Measurements from ENCODE around the gene TBC1D17. TPM values are rescaled to one million over a fixed set of nuclear protein-coding genes. Genes with fewer than 3 reads are reported as not detected.

Gene TBC1D17
- polyA plus RNA-seq, 1 donor (not counting 4 experiments of a cell fraction or from before 2014, with no cell fraction given) = 9.4 TPM

DNA sequence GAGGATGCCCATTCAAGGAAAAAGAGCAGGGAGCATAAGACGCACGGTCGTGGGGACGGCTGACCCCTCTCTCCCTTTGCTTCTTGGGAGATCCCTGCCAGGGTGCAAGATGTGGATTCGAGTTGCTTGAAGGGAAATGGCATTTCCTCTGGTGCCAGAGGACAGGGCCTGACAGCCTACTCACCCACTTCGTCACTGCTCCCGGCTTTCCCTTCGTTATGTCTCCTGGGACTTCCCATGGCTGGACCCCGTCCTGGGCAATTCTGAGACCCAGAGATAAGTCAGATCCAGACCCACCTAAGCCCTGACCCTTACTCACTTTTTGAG is 1.2 kb downstream of the TBC1D17 start:
- dilution Hi-C loops (cut with MboI; ENCODE audit: extremely low pct_ligation_motif_present, low sequenced_read_pairs) = no loop called here
- Histone ChIP-seq H3K27me3 (ENCODE audit: control insufficient read depth, extremely low read depth, insufficient read depth, low read length) (no peaks in the 10 kb centered on the region), H3K9ac (ENCODE audit: control insufficient read depth, extremely low read depth, insufficient read depth, low read length) (peak overlapping the region; percentile 99), H3K27ac (ENCODE audit: control insufficient read depth, insufficient read depth, low read length) (peak overlapping the region; percentile 100), H2AFZ (ENCODE audit: control insufficient read depth, low read length) (no peak overlapping the region), H3K9me3 (ENCODE audit: control insufficient read depth, low read depth, low read length) (peaks cover 4% of the 10 kb centered on the region), H3K36me3 (ENCODE audit: control insufficient read depth in 2 of 2, extremely low read depth in 1 of 2, insufficient read depth in 2 of 2, low read length in 2 of 2) (peaks cover 31 to 35% of the 10 kb centered on the region in 2 experiments), H4K20me1 (ENCODE audit: control insufficient read depth, extremely low read depth, insufficient read depth, low read length) (no peaks in the 10 kb centered on the region), H3K4me2 (ENCODE audit: control insufficient read depth, extremely low read depth, insufficient read depth, low read depth, low read length) (peak overlapping the region; percentile 82), H3K4me1 (ENCODE audit: control insufficient read depth, extremely low read depth, insufficient read depth, low read length) (peaks cover 23% of the 10 kb centered on the region), H3K79me2 (ENCODE audit: control insufficient read depth, insufficient read depth, low read length) (peaks cover 31% of the 10 kb centered on the region), H3K4me3 (ENCODE audit: control insufficient read depth in 2 of 3, extremely low read depth in 1 of 3, insufficient read depth in 2 of 3, low read depth in 1 of 3, low read length in 3 of 3) (peak overlapping the region in 2 of 3 experiments; percentile 84 to 86), H3K9me1 (ENCODE audit: control insufficient read depth, extremely low read depth, insufficient read depth, low read length) (no peaks in the 10 kb centered on the region)
- FAIRE-seq (no peak), DNase-seq (ENCODE audit: low read depth, low spot score) (no peak)
- TF ChIP-seq EZH2 (IDR thresholded peaks at IDR 0.05; ENCODE audit: low read length) = no peak
- TF ChIP-seq, protein P1, sequence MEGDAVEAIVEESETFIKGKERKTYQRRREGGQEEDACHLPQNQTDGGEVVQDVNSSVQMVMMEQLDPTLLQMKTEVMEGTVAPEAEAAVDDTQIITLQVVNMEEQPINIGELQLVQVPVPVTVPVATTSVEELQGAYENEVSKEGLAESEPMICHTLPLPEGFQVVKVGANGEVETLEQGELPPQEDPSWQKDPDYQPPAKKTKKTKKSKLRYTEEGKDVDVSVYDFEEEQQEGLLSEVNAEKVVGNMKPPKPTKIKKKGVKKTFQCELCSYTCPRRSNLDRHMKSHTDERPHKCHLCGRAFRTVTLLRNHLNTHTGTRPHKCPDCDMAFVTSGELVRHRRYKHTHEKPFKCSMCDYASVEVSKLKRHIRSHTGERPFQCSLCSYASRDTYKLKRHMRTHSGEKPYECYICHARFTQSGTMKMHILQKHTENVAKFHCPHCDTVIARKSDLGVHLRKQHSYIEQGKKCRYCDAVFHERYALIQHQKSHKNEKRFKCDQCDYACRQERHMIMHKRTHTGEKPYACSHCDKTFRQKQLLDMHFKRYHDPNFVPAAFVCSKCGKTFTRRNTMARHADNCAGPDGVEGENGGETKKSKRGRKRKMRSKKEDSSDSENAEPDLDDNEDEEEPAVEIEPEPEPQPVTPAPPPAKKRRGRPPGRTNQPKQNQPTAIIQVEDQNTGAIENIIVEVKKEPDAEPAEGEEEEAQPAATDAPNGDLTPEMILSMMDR (optimal IDR thresholded peaks at IDR 0.05 in 1 of 3, IDR thresholded peaks at IDR 0.05 in 1 of 3, conservative IDR thresholded peaks at IDR 0.05 in 1 of 3; ENCODE audit: extremely low read depth in 1 of 3, insufficient read depth in 2 of 3, low read length in 3 of 3) = no peak

- Histone ChIP-seq H3K9ac (ENCODE audit: control insufficient read depth, extremely low read depth, insufficient read depth, low read length) (no peak overlapping the region), H2AFZ (ENCODE audit: control insufficient read depth, low read length) (no peak overlapping the region), H3K27me3 (ENCODE audit: control insufficient read depth, extremely low read depth, insufficient read depth, low read length) (no peaks in the 10 kb centered on the region), H3K4me2 (ENCODE audit: control insufficient read depth, extremely low read depth, insufficient read depth, low read depth, low read length) (no peak overlapping the region), H3K9me1 (ENCODE audit: control insufficient read depth, extremely low read depth, insufficient read depth, low read length) (no peaks in the 10 kb centered on the region), H4K20me1 (ENCODE audit: control insufficient read depth, extremely low read depth, insufficient read depth, low read length) (no peaks in the 10 kb centered on the region), H3K9me3 (ENCODE audit: control insufficient read depth, low read depth, low read length) (peaks cover 4% of the 10 kb centered on the region), H3K4me1 (ENCODE audit: control insufficient read depth, extremely low read depth, insufficient read depth, low read length) (peaks cover 21% of the 10 kb centered on the region), H3K36me3 (ENCODE audit: control insufficient read depth in 2 of 2, extremely low read depth in 1 of 2, insufficient read depth in 2 of 2, low read length in 2 of 2) (peaks cover 30 to 32% of the 10 kb centered on the region in 2 experiments), H3K4me3 (ENCODE audit: control insufficient read depth in 2 of 3, extremely low read depth in 1 of 3, insufficient read depth in 2 of 3, low read depth in 1 of 3, low read length in 3 of 3) (no peak overlapping the region), H3K27ac (ENCODE audit: control insufficient read depth, insufficient read depth, low read length) (no peak overlapping the region), H3K79me2 (ENCODE audit: control insufficient read depth, insufficient read depth, low read length) (peaks cover 24% of the 10 kb centered on the region)
- dilution Hi-C loops (cut with MboI; ENCODE audit: extremely low pct_ligation_motif_present, low sequenced_read_pairs) = no loop called here
- no peak for TF ChIP-seq EZH2 (IDR thresholded peaks at IDR 0.05; ENCODE audit: low read length)
- TF ChIP-seq, protein P1 (optimal IDR thresholded peaks at IDR 0.05 in 1 of 3, IDR thresholded peaks at IDR 0.05 in 1 of 3, conservative IDR thresholded peaks at IDR 0.05 in 1 of 3; ENCODE audit: extremely low read depth in 1 of 3, insufficient read depth in 2 of 3, low read length in 3 of 3) = no peak
- FAIRE-seq (no peak), DNase-seq (ENCODE audit: low read depth, low spot score) (no peak)
Measured at GRCh38 chr19:49879243-49879963, 1.9 kb downstream of the TBC1D17 start.
